IPS DF 6.9 (cell line): ENCODE measurements around the gene DUSP2.

Experiments used
- DNase-seq: peaks from one replicate; pipeline ENCODE4 v3.0.0-alpha.2; 2013; ENCODE audit warnings: low read depth, low spot score
- H3K27ac ChIP-seq: one replicate; pipeline ENCODE4 v1.5.1; 2013; ENCODE audit warnings: low read length, control low read depth
- H3K27me3 ChIP-seq: 2 replicates; pipeline ENCODE4 v1.6.1; 2013; ENCODE audit warnings: mild to moderate bottlenecking, low read length; ENCODE audit not compliant: control insufficient read depth, insufficient read depth
- H3K36me3 ChIP-seq: 2 replicates; pipeline ENCODE4 v1.6.1; 2013; ENCODE audit warnings: low read length; ENCODE audit not compliant: control insufficient read depth, insufficient read depth
- H3K4me1 ChIP-seq: 2 replicates; pipeline ENCODE4 v1.6.1; 2013; ENCODE audit warnings: low read length; ENCODE audit not compliant: control insufficient read depth, insufficient read depth
- H3K4me3 ChIP-seq: 2 replicates; pipeline ENCODE4 v1.5.1; 2013; ENCODE audit warnings: mild to moderate bottlenecking, low read length
- H3K9me3 ChIP-seq: 2 replicates; pipeline ENCODE4 v1.6.1; 2013; ENCODE audit warnings: low read length, inconsistent platforms; ENCODE audit not compliant: control insufficient read depth, insufficient read depth
- WGBS: extraction: QIAGEN DNeasy Blood & Tissue Kit; methylation state at CpG from one replicate; pipeline ENCODE4 v1.1.7; 2013; ENCODE audit warnings: mixed read lengths, missing lambda C conversion rate; ENCODE audit not compliant: insufficient read length, insufficient coverage; 5-methylcytosine and 5-hydroxymethylcytosine counted together

DUSP2 gene, protein sequence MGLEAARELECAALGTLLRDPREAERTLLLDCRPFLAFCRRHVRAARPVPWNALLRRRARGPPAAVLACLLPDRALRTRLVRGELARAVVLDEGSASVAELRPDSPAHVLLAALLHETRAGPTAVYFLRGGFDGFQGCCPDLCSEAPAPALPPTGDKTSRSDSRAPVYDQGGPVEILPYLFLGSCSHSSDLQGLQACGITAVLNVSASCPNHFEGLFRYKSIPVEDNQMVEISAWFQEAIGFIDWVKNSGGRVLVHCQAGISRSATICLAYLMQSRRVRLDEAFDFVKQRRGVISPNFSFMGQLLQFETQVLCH

GRCh38 chr2:96145036-96145847 is at the start of gene DUSP2:
TSS of gene DUSP2 (minus strand) at chr2:96145440. CDS start at chr2:96145354, 86 bp downstream.
- peaks cover 3% of the 10 kb centered on the region; the same call in 1 of the 2 replicates for H3K36me3 ChIP-seq
- no peaks in the 10 kb centered on the region; the same call in 1 of the 2 replicates for H3K27me3 ChIP-seq
- no peak for DNase-seq
- no peaks in the 10 kb centered on the region for H3K9me3 ChIP-seq
- H3K4me3 ChIP-seq = peak within 1 kb of the TSS; percentile 55; the same call in 1 of the 2 replicates
- no CpG with 5 or more reads among the region's 94 CpGs for whole genome bisulfite sequencing
- H3K27ac ChIP-seq = no peak within 1 kb of the TSS
- peaks cover 11% of the 10 kb centered on the region for H3K4me1 ChIP-seq

GRCh38 chr2:96191937-96192670 is 46.9 kb upstream of the DUSP2 start:
- Histone ChIP-seq H3K4me3 (no peak overlapping the region), H3K9me3 (no peaks in the 10 kb centered on the region), H3K4me1 (no peaks in the 10 kb centered on the region), H3K36me3 (peaks cover 12% of the 10 kb centered on the region; the same call in 1 of the 2 replicates), H3K27me3 (no peaks in the 10 kb centered on the region), H3K27ac (no peak overlapping the region)
- no CpG with 5 or more reads among the region's 11 CpGs for WGBS
- DNase-seq = no peak

DNA sequence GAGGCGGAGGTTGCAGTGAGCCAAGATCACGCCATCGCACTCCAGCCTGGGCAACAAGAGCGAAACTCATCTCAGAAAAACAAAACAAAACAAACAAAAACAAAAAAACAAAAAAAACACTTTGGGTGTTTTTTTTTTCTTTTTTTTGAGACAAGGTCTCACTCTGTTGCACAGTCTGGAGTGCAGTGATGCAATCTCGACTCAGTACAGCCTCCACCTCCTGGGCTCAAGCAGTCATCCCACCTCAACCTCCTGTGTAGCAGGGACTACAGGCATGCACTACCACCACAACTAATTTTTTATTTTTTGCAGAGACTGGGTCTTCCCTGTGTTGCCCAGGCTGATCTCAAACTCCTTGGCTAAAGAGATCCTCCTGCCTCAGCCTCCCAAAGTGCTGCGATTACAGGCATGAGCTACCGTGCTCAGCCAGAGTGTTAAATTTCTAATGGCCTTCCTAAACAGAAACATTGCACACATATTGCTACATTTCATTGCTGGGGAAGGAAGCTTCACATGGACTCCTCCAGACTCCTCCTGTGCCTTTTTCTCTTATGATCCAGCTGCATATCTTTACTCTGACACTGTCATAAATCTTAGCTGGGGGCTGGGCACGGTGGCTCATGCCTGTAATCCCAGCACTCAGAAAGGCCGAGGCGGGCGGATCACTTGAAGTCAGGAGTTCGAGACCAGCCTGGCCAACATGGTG is 43.7 kb upstream of the DUSP2 start:
- no CpG with 5 or more reads among the region's 12 CpGs for WGBS
- Histone ChIP-seq H3K27me3 (no peaks in the 10 kb centered on the region), H3K27ac (no peak overlapping the region), H3K9me3 (no peaks in the 10 kb centered on the region), H3K4me3 (no peak overlapping the region), H3K36me3 (peaks cover 25% of the 10 kb centered on the region; the same call in 1 of the 2 replicates), H3K4me1 (no peaks in the 10 kb centered on the region)
- DNase-seq = no peak

DNA sequence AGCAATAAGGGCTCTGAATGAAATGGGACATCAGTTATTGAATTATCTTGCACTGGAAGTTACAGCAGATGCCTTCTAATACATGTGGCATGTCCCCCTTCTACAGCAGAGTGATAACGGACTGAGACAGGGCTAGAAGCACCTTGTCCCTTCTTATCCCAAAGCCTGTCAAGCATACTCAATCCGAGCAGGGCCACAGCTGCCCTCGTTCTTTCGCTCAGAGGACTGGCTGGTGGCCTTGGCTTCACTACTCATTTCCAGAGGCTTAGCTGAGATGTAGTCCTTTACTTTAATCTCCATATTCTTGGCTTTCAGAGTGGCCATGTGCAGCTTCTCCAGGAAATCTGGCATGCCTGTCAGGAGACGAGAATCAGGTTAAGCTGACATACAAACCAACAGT is 41.3 kb upstream of the DUSP2 start:
- no peak for DNase-seq
- Histone ChIP-seq H3K36me3 (peaks cover 13% of the 10 kb centered on the region; the same call in 1 of the 2 replicates), H3K9me3 (no peaks in the 10 kb centered on the region), H3K27ac (no peak overlapping the region), H3K27me3 (no peaks in the 10 kb centered on the region), H3K4me1 (no peaks in the 10 kb centered on the region), H3K4me3 (no peak overlapping the region)
- no CpG with 5 or more reads among the region's 5 CpGs for WGBS

GRCh38 chr2:96185516-96185915 is 40.3 kb upstream of the DUSP2 start:
- no CpG with 5 or more reads among the region's 1 CpG for WGBS
- H3K4me3 ChIP-seq = no peak overlapping the region
- no peaks in the 10 kb centered on the region for H3K27me3 ChIP-seq
- H3K36me3 ChIP-seq = peaks cover 13% of the 10 kb centered on the region; the same call in 1 of the 2 replicates
- no peaks in the 10 kb centered on the region for H3K9me3 ChIP-seq
- no peaks in the 10 kb centered on the region for H3K4me1 ChIP-seq
- H3K27ac ChIP-seq = no peak overlapping the region
- no peak for DNase-seq

- no peaks in the 10 kb centered on the region for H3K27me3 ChIP-seq
- no CpG with 5 or more reads among the region's 8 CpGs for WGBS
- DNase-seq = no peak
- H3K27ac ChIP-seq = no peak overlapping the region
- no peak overlapping the region for H3K4me3 ChIP-seq
- H3K9me3 ChIP-seq = no peaks in the 10 kb centered on the region
- H3K4me1 ChIP-seq = no peaks in the 10 kb centered on the region
- peaks cover 13% of the 10 kb centered on the region; the same call in 1 of the 2 replicates for H3K36me3 ChIP-seq
These were observed 39.7 kb upstream of the DUSP2 start for GRCh38 chr2:96184989-96185388.

DNA sequence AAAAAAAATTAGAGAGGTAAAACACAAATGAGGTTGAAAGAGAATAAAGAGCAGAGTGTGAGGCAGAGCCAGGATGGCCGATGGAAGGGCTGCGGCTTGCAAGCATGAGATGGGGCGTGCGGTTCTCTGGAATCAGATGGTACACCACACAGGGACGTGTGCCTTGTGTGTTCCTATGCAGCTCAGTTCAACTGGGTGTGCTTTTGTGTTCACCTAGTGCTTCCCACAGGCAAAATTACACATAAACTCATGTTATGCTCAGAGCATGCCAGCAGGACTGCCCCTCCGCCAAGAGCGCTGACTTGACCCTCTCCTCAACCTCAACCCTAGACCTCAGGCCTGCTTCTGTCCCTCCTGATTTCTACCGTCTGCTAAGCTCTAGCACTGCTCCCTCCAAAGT is 38.9 kb upstream of the DUSP2 start:
- H3K27me3 ChIP-seq = no peaks in the 10 kb centered on the region
- H3K27ac ChIP-seq = no peak overlapping the region
- no peak for DNase-seq
- WGBS = no CpG with 5 or more reads among the region's 8 CpGs
- no peak overlapping the region for H3K4me3 ChIP-seq
- H3K9me3 ChIP-seq = no peaks in the 10 kb centered on the region
- H3K36me3 ChIP-seq = peaks cover 13% of the 10 kb centered on the region; the same call in 1 of the 2 replicates
- no peaks in the 10 kb centered on the region for H3K4me1 ChIP-seq

GRCh38 chr2:96181529-96181928 is 36.3 kb upstream of the DUSP2 start:
- Histone ChIP-seq H3K4me3 (no peak overlapping the region), H3K27ac (no peak overlapping the region), H3K9me3 (no peaks in the 10 kb centered on the region), H3K4me1 (no peaks in the 10 kb centered on the region), H3K36me3 (peaks cover 10% of the 10 kb centered on the region; the same call in 1 of the 2 replicates), H3K27me3 (no peaks in the 10 kb centered on the region)
- no CpG with 5 or more reads among the region's 5 CpGs for WGBS
- DNase-seq = no peak

- peaks cover 6% of the 10 kb centered on the region; the same call in 1 of the 2 replicates for H3K36me3 ChIP-seq
- no peaks in the 10 kb centered on the region for H3K9me3 ChIP-seq
- H3K27ac ChIP-seq = no peak overlapping the region
- no peak for DNase-seq
- no peaks in the 10 kb centered on the region for H3K27me3 ChIP-seq
- H3K4me3 ChIP-seq = no peak overlapping the region
- no peaks in the 10 kb centered on the region for H3K4me1 ChIP-seq
These were observed 35.3 kb upstream of the DUSP2 start for GRCh38 chr2:96180521-96180920.

DNA sequence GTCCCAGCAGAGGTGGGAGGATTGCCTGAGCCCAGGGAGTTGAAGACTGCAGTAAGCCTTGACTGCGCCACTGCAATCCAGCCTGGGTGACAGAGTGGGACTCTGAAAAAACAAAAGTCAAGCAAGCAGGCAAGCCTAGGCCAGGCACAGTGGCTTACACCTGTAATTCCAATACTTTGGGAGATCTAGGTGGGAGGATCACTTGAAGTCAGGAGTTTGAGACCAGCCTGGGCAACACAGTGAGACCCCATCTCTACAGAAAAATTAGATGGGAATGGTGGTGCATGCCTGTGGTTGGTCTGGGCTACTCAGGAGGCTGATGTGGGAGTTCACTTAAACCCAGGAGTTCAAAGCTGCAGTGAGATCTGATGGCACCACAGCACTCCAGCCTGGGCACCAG is 34.8 kb upstream of the DUSP2 start:
- H3K4me1 ChIP-seq = no peaks in the 10 kb centered on the region
- no peak overlapping the region for H3K27ac ChIP-seq
- no peaks in the 10 kb centered on the region for H3K27me3 ChIP-seq
- H3K4me3 ChIP-seq = no peak overlapping the region
- no peaks in the 10 kb centered on the region for H3K9me3 ChIP-seq
- H3K36me3 ChIP-seq = 0 out of 2 replicates have a peak, but pooled peaks cover 3% of the 10 kb centered on the region
- no peak for DNase-seq
- no CpG with 5 or more reads among the region's 1 CpG for WGBS
